HG03095 (cell line): ENCODE data around the gene KHK.
A peak's percentile ranks its signal among the peaks of the same experiment; 100 is the strongest.
"Not testable (repeated sequence)": the region's sequence is repeated elsewhere in the genome, so short reads cannot be mapped to it uniquely, and the experiment has no call there.

ENCODE experiments used
- ATAC-seq: cut with Tn5 transposase; IDR thresholded peaks from one replicate; pipeline ENCODE4 v1.9.1; 2021; ENCODE audit warnings: moderate library complexity; ENCODE audit not compliant: unreplicated experiment

The KHK gene

DNA sequence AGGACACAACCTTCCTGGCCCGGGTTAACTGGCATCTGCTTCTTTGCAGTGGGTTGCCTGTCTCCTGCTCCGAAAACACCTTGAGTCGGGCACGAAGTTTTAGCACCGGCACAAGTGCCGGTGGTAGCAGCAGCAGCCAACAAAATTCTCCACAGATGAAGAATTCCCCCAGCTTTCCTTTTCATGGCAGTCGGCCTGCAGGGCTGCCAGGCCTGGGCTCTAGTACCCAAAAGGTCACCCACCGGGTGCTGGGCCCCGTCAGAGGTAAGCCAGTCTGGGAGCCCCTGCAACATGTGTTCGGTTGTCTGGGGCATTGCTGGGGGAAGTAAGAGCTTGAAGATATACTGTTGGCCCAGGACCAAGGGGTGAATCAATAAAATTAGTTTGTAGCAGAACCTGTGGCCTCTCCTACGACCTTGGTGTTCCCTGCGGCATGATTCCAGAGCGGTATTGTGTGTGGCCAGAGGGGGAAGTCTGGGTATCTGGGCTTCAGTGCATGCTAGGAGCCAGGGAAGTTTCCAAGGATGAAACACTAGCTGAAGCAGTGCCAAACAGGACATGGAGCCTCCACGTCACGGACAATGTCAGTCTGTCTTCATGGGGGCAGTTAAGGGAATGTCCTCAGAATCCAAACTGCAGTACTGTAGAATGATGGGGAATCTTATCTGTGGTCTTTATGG is 27.3 kb upstream of the KHK start:
- ATAC-seq: no peak

- ATAC-seq: no peak
Observed at GRCh38 chr2:27060323-27060722, 26.2 kb upstream of the KHK start.

DNA sequence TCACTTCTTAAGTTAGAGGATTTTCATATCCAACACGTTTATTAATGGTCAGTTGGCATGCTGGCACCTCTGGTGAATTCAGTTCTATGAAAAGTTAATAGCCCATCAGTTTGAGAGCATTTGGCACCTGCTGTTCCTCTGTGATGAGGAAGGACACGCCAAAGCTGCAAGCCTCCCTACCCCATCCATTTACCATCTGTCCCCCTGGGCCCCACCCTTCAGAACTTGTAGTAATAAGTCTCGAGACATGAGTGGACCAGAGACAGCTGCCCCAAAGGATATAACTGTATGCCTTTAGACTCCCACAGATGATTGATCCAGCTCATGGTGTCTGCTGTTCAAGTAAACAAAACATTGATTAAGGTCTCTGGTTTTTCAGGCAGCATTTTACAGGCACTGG is 21.4 kb upstream of the KHK start:
- no peak for ATAC-seq

GRCh38 chr2:27067385-27067784 is 19.2 kb upstream of the KHK start:
- no peak for ATAC-seq

GRCh38 chr2:27069436-27069835 is 17.1 kb upstream of the KHK start:
- no peak for ATAC-seq

DNA sequence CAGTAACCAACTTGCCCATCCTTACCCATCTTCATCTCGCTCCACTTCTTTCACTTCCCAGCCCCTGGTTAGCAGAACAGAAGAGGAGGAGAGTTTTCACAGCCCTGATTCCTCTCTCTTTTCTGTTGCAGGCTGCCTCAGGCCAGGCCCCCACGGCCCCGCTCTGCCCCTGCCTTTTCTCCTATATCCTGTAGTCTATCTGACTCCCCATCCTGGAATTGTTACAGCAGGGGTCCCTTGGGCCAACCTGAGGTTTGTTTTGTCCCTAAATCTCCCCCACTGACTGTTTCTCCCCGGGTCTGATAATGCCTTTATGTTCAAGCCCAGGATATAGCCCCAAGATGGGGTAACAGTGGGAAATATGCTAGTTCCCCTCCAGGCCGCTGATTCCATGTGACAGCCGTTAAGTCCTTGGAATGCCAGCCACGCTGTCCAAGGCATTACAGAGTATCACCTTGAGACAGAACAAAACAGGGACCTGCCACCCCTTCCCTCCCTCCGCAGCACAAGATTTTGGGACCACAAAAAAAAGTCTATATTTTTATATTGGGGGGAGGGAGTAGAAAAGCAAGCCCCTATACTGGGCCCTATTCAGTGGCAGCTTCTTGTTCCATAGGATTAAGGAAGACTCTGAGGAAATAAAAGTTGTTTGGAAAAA is 16.5 kb upstream of the KHK start:
- no peak for ATAC-seq

GRCh38 chr2:27070653-27071276 is 15.8 kb upstream of the KHK start:
- peak; percentile 3 for ATAC-seq

GRCh38 chr2:27071277-27071989 is 15.1 kb upstream of the KHK start, which contains the start of gene OST4:
OST4 (minus strand) TSS chr2:27071654.
- ATAC-seq: peak; percentile 76

GRCh38 chr2:27071990-27072830 is 14.4 kb upstream of the KHK start:
- no peak for ATAC-seq

GRCh38 chr2:27072920-27073319 is 13.7 kb upstream of the KHK start:
- no peak for ATAC-seq

- no peak for ATAC-seq
Observed at GRCh38 chr2:27073782-27074181, 12.8 kb upstream of the KHK start.

GRCh38 chr2:27074738-27075565 is 11.6 kb upstream of the KHK start:
- ATAC-seq: no peak

- ATAC-seq: not testable (repeated sequence)
Observed at GRCh38 chr2:27075566-27075871, 11.1 kb upstream of the KHK start.

GRCh38 chr2:27076323-27076722 is 10.2 kb upstream of the KHK start:
- ATAC-seq: no peak

DNA sequence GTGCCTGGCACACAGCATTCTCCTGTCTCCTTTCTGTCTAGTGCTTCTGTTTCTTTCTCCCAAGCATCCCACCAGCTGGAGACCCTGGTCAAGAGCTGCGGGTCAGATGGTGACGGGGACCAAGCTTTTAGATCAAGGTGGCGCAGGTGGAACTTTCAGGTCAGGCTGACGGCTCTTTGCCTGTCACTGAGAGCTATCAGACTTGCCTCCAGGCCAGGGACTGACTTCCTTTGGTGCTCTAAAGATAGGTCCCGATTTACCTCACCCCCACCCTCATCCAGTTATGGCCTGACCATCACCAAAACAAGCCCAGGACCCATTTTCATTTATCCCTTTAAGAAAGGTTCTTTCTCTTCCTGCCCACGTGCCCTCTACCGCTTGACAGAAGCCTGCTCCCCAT is 9.3 kb upstream of the KHK start:
- ATAC-seq: no peak

DNA sequence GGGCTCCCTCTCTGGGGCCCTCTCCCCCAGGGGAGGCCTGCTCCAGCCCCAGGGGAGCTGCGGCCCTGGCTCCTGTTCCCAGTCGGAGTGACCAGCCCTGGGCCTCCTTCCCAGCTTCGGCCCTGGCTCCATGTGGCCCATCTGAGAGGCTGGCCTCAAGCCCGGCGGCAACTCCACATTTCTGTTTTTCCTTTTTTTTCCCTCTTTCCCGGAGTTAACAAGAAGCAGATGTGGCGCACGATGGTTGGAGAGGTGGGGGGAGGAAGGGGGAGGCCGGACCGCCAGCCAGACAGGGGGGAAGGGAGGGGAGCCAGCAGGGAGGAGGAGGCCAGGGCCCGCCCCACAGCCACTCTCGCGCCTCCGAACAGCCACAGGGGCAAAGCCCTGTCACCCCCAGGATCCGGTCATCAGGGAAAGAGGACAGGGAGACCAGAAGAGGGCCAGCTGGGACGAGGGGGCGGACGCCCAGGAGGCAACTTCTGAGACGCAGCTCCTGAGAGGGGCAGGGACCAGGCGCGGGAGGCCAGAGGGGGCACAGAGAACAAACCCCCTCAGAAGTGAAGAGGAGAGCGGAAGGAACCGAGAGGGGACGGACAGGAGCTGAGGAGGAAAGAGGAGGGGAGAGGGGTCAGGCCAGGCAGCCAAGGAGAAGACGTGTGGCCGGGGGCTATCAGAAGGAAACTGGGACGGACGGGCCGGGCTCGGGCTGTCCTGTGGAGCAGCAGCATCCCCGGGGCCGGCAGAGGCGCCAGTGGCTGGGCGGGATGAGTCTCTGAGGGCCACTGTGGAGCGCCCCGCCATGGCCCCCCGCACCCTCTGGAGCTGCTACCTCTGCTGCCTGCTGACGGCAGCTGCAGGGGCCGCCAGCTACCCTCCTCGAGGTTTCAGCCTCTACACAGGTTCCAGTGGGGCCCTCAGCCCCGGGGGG is 8.0 kb upstream of the KHK start, which contains the start of gene EMILIN1:
Gene EMILIN1, plus strand, starts transcription at position 349 of the 928 bp plus-strand sequence. Its CDS starts 451 bp downstream, at position 800.
- no peak for ATAC-seq

- ATAC-seq: no peak
Observed at GRCh38 chr2:27079233-27080139, 7.1 kb upstream of the KHK start.

DNA sequence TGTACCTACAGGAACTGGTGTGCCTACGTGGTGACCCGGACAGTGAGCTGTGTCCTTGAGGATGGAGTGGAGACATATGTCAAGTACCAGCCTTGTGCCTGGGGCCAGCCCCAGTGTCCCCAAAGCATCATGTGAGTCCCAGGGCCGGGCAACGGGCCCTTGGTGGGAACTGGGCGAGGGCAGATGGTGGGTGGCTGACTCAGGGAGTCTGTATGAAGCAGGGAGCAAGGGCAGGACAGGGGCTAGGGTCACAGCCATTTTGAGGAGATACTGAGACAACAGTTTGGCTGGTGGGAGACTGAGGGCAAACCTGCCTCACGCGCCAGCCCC is 6.5 kb upstream of the KHK start:
- no peak for ATAC-seq
